Measurements from ENCODE around the gene EPHA5.
"Not testable (repeated sequence)": the region's sequence is repeated elsewhere in the genome, so short reads cannot be mapped to it uniquely, and the experiment has no call there.

Gene EPHA5

GRCh38 chr4:65353098-65353497 is 317.2 kb downstream of the EPHA5 start:
- no peak for DNase-seq

- DNase-seq: no peak
Measured at GRCh38 chr4:65344278-65344825, 325.9 kb downstream of the EPHA5 start.

- DNase-seq: no peak
Measured at GRCh38 chr4:65343342-65343741, 326.9 kb downstream of the EPHA5 start.

- no peak for DNase-seq
Measured at GRCh38 chr4:65341557-65341956, 328.7 kb downstream of the EPHA5 start.

GRCh38 chr4:65340382-65341109 is 329.7 kb downstream of the EPHA5 start:
- DNase-seq: no peak

- no peak for DNase-seq
Measured at GRCh38 chr4:65337371-65337770, 332.9 kb downstream of the EPHA5 start.

GRCh38 chr4:65336465-65336864 is 333.8 kb downstream of the EPHA5 start:
- DNase-seq: no peak

- no peak for DNase-seq
Measured at GRCh38 chr4:65316534-65316933, 353.8 kb downstream of the EPHA5 start.

GRCh38 chr4:65311120-65311519 is 359.2 kb downstream of the EPHA5 start:
- DNase-seq: no peak

GRCh38 chr4:65310586-65310985 is 359.7 kb downstream of the EPHA5 start:
- no peak for DNase-seq

GRCh38 chr4:65308626-65309025 is 361.7 kb downstream of the EPHA5 start:
- not testable (repeated sequence) for DNase-seq

- DNase-seq: no peak
Measured at GRCh38 chr4:65302145-65302544, 368.1 kb downstream of the EPHA5 start.

GRCh38 chr4:65296246-65296645 is 374.0 kb downstream of the EPHA5 start:
- DNase-seq: no peak

- no peak for DNase-seq
Measured at GRCh38 chr4:65287071-65287470, 383.2 kb downstream of the EPHA5 start.

Data from SW 1271 (cell line).